OCI-LY7 (cell line): ENCODE data around the gene SH3RF3. TPM values are rescaled to one million over a fixed set of nuclear protein-coding genes. Genes with fewer than 3 reads are reported as not detected.

Experiments
- BruUV-seq: library from RNA; stranded (reverse); fragments of 400-500 nt; replicated peaks from 2 replicates; lab custom pipeline; 2021; lab: Mats Ljungman, UMichigan
- CTCF ChIA-PET: fragments of 300-600 bp; sonication (Branson Sonifier 250); formaldehyde crosslinking; loops from one replicate; lab custom pipeline; 2022; ENCODE audit warnings: antibody characterized with exemption; ENCODE audit not compliant: unreplicated experiment; lab: Charles Lee
- POLR2A ChIA-PET: fragments of 300-600 bp; sonication (Branson Sonifier 250); formaldehyde crosslinking; loops from one replicate; lab custom pipeline; 2022; ENCODE audit warnings: antibody characterized with exemption; lab: Charles Lee
- DNase-seq: peaks from one replicate; pipeline ENCODE4 v3.0.0-alpha.2; 2015; ENCODE audit warnings: low spot score
- H2AFZ ChIP-seq: fragments of 200-600 bp; sonication (generic), shearing (Covaris generic); 2 replicates; pipeline ENCODE4 v1.6.1; 2014; ENCODE audit warnings: mild to moderate bottlenecking, antibody characterized with exemption, low read length, moderate library complexity
- H3K27ac ChIP-seq: fragments of 200-600 bp; sonication (generic); 2 replicates; pipeline ENCODE4 v1.5.1; 2014; ENCODE audit warnings: mixed run types, low read depth, mild to moderate bottlenecking, moderate library complexity, low read length, inconsistent platforms; ENCODE audit not compliant: poor library complexity, severe bottlenecking
- H3K36me3 ChIP-seq: fragments of 200-600 bp; sonication (generic); 2 replicates; pipeline ENCODE4 v1.6.1; 2014; ENCODE audit warnings: mild to moderate bottlenecking, antibody characterized with exemption, low read length, moderate library complexity, mixed read lengths; ENCODE audit not compliant: insufficient read depth
- H3K4me1 ChIP-seq: fragments of 200-600 bp; sonication (generic); 2 replicates; pipeline ENCODE4 v1.5.1; 2014; ENCODE audit warnings: mild to moderate bottlenecking, low read length; ENCODE audit not compliant: insufficient read depth, poor library complexity, severe bottlenecking
- H3K4me2 ChIP-seq: fragments of 200-600 bp; sonication (generic); 2 replicates; pipeline ENCODE4 v1.6.1; 2014; ENCODE audit warnings: mild to moderate bottlenecking, low read length
- H3K4me3 ChIP-seq: fragments of 200-600 bp; sonication (generic); 2 replicates; pipeline ENCODE4 v1.5.1; 2014; ENCODE audit warnings: mild to moderate bottlenecking, low read depth, low read length; ENCODE audit not compliant: poor library complexity, severe bottlenecking
- H3K79me2 ChIP-seq: fragments of 200-600 bp; sonication (generic); 2 replicates; pipeline ENCODE4 v1.6.1; 2016; ENCODE audit warnings: low read depth, mild to moderate bottlenecking, low read length, moderate library complexity, mixed read lengths; ENCODE audit not compliant: insufficient read depth
- H3K9me2 ChIP-seq: fragments of 200-600 bp; sonication (generic); 2 replicates; pipeline ENCODE4 v1.6.1; 2016; ENCODE audit warnings: mild to moderate bottlenecking, low read length, mixed read lengths; ENCODE audit not compliant: insufficient read depth
- H3K9me3 ChIP-seq: fragments of 200-600 bp; sonication (generic); 2 replicates; pipeline ENCODE4 v1.6.1; 2014; ENCODE audit warnings: mild to moderate bottlenecking, mixed run types, low read length, mixed read lengths
- H4K20me1 ChIP-seq: fragments of 200-600 bp; sonication (generic); 2 replicates; pipeline ENCODE4 v1.6.1; 2014; ENCODE audit warnings: mild to moderate bottlenecking, antibody characterized with exemption, low read length, moderate library complexity, mixed read lengths; ENCODE audit not compliant: insufficient read depth
- EZH2phosphoT487 ChIP-seq: fragments of 200-600 bp; sonication (generic); IDR thresholded peaks from 2 replicates; pipeline ENCODE4 v1.6.1; 2018; ENCODE audit warnings: low read depth, borderline replicate concordance, mild to moderate bottlenecking, mixed run types, antibody characterized with exemption, low read length, moderate library complexity, mixed read lengths
- intact Hi-C: fragments of 100-400 bp; cut with micrococcal nuclease; formaldehyde crosslinking; loops from one replicate; pipeline ENCODE4 v1.10.0; 2022; ENCODE audit not compliant: unreplicated experiment
- total RNA-seq, 2 experiments: library from RNA; depleted of rRNA in 1 of 2; stranded (reverse); fragments of >200 nt in 1 of 2; shearing (Covaris generic) in 1 of 2; gene quantifications; 2 replicates each; pipeline ENCODE4 v1.2.3, GENCODE V29; 2014 to 2022
- TF ChIP-seq, protein P1 (sequence below): fragments of 200-600 bp; sonication (generic); conservative IDR thresholded peaks from 2 replicates; pipeline ENCODE4 v1.5.1; 2014; ENCODE audit warnings: mild to moderate bottlenecking, antibody characterized with exemption, low read length, moderate library complexity, mixed read lengths

SH3RF3 gene
- total RNA-seq, 2 experiments from 2014 or later = not detected

- BruUV-seq = no TSS peak
- no peaks in the 10 kb centered on the region for H3K36me3 ChIP-seq
- H3K4me1 ChIP-seq = no peaks in the 10 kb centered on the region
- ChIA-PET POLR2A (no interaction called here), CTCF (no interaction called here)
- no peaks in the 10 kb centered on the region for H3K79me2 ChIP-seq
- no peak for TF ChIP-seq EZH2phosphoT487
- TF ChIP-seq, protein P1, sequence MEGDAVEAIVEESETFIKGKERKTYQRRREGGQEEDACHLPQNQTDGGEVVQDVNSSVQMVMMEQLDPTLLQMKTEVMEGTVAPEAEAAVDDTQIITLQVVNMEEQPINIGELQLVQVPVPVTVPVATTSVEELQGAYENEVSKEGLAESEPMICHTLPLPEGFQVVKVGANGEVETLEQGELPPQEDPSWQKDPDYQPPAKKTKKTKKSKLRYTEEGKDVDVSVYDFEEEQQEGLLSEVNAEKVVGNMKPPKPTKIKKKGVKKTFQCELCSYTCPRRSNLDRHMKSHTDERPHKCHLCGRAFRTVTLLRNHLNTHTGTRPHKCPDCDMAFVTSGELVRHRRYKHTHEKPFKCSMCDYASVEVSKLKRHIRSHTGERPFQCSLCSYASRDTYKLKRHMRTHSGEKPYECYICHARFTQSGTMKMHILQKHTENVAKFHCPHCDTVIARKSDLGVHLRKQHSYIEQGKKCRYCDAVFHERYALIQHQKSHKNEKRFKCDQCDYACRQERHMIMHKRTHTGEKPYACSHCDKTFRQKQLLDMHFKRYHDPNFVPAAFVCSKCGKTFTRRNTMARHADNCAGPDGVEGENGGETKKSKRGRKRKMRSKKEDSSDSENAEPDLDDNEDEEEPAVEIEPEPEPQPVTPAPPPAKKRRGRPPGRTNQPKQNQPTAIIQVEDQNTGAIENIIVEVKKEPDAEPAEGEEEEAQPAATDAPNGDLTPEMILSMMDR = no peak
- no peak for DNase-seq
- H2AFZ ChIP-seq = no peak overlapping the region
- H3K9me3 ChIP-seq = peaks cover 5% of the 10 kb centered on the region; the same call in 1 of the 2 replicates
- no peak overlapping the region for H3K4me3 ChIP-seq
- no peaks in the 10 kb centered on the region for H4K20me1 ChIP-seq
- no peaks in the 10 kb centered on the region for H3K9me2 ChIP-seq
- no peak overlapping the region for H3K4me2 ChIP-seq
- intact Hi-C loops = no loop called here
- H3K27ac ChIP-seq = no peak overlapping the region
These were observed 310.4 kb downstream of the SH3RF3 start for GRCh38 chr2:109439390-109439786.

DNA sequence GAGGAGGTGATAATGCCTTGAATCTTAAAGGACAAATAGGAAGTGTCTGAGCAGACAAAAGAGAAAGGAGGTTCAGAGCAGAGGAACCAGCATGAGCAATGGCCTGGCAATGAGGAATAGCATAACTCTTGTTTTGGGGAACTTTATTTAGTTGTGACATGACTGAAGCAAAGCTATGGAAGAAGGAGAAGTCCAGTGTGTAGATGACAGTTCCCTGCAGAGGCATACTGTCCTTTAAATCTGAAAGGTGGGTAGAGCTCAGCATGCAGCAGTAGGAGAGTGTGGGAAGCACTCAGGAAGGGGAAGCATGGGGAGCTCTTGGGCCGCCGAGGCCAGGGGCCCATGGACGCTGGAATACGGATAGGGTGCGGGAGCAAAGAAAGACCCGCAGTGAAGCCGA, 311.0 kb downstream of the SH3RF3 start:
- no TSS peak for BruUV-seq

GRCh38 chr2:109440499-109441156, 311.6 kb downstream of the SH3RF3 start:
- Histone ChIP-seq H3K79me2 (no peaks in the 10 kb centered on the region), H3K27ac (no peak overlapping the region), H3K4me1 (no peaks in the 10 kb centered on the region), H2AFZ (no peak overlapping the region), H3K9me3 (peaks cover 5% of the 10 kb centered on the region; the same call in 1 of the 2 replicates), H3K9me2 (no peaks in the 10 kb centered on the region), H3K4me3 (no peak overlapping the region), H3K36me3 (no peaks in the 10 kb centered on the region), H3K4me2 (no peak overlapping the region), H4K20me1 (no peaks in the 10 kb centered on the region)
- BruUV-seq = no TSS peak
- TF ChIP-seq, protein P1 = no peak
- TF ChIP-seq EZH2phosphoT487 = no peak
- POLR2A ChIA-PET = no interaction called here
- DNase-seq = no peak
- intact Hi-C loops = no loop called here
- CTCF ChIA-PET = no interaction called here

More for the DNA sequence above, 311.0 kb downstream of the SH3RF3 start:
- Histone ChIP-seq H3K4me2 (no peak overlapping the region), H3K27ac (no peak overlapping the region), H3K9me3 (peaks cover 5% of the 10 kb centered on the region; the same call in 1 of the 2 replicates), H2AFZ (no peak overlapping the region), H3K4me3 (no peak overlapping the region), H3K36me3 (no peaks in the 10 kb centered on the region), H3K79me2 (no peaks in the 10 kb centered on the region), H3K9me2 (no peaks in the 10 kb centered on the region), H4K20me1 (no peaks in the 10 kb centered on the region), H3K4me1 (no peaks in the 10 kb centered on the region)
- intact Hi-C loops = no loop called here
- ChIA-PET POLR2A (no interaction called here), CTCF (no interaction called here)
- no peak for TF ChIP-seq EZH2phosphoT487
- no peak for DNase-seq
